Lower leg skin (tissue), 3 donors: ENCODE measurements around the gene SLC29A3.

ENCODE experiments used
- POLR2A ChIP-seq, 2 donors: fragments of 450-650 bp; IDR thresholded peaks; one replicate each; pipeline ENCODE4 v1.6.1; 2016 to 2017; ENCODE audit warnings: antibody characterized with exemption in 2 of 2, mild to moderate bottlenecking in 1 of 2, moderate library complexity in 1 of 2
- TF ChIP-seq, protein P1 (sequence below), 3 donors: fragments of 450-650 bp; IDR thresholded peaks; one replicate each; pipeline ENCODE4 v1.5.1; 2016; ENCODE audit warnings: antibody characterized with exemption in 3 of 3, mild to moderate bottlenecking in 3 of 3, moderate library complexity in 2 of 3

- TF ChIP-seq, protein P1, sequence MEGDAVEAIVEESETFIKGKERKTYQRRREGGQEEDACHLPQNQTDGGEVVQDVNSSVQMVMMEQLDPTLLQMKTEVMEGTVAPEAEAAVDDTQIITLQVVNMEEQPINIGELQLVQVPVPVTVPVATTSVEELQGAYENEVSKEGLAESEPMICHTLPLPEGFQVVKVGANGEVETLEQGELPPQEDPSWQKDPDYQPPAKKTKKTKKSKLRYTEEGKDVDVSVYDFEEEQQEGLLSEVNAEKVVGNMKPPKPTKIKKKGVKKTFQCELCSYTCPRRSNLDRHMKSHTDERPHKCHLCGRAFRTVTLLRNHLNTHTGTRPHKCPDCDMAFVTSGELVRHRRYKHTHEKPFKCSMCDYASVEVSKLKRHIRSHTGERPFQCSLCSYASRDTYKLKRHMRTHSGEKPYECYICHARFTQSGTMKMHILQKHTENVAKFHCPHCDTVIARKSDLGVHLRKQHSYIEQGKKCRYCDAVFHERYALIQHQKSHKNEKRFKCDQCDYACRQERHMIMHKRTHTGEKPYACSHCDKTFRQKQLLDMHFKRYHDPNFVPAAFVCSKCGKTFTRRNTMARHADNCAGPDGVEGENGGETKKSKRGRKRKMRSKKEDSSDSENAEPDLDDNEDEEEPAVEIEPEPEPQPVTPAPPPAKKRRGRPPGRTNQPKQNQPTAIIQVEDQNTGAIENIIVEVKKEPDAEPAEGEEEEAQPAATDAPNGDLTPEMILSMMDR (IDR thresholded peaks at IDR 0.05): no peak
- TF ChIP-seq POLR2A (IDR thresholded peaks at IDR 0.05): no peak
Measured at GRCh38 chr10:71326464-71326881, 7.4 kb downstream of the SLC29A3 start.
